Erythroblast (primary cell): ENCODE measurements around the gene ESYT2.
A peak's percentile ranks its signal among the peaks of the same experiment; 100 is the strongest.

Source experiments
- DNase-seq, 2 experiments: peaks; one replicate each; lab custom pipeline; 2025; lab: John Stamatoyannopoulos, UW
- GATA1 ChIP-seq: IDR thresholded peaks from 2 replicates; pipeline ENCODE4 v1.6.1; 2011; ENCODE audit warnings: low read depth, mild to moderate bottlenecking, control low read depth, low read length, moderate library complexity
- POLR2A ChIP-seq: IDR thresholded peaks from 2 replicates; pipeline ENCODE4 v1.6.1; 2011; ENCODE audit warnings: mild to moderate bottlenecking, low read length

Gene ESYT2

GRCh38 chr7:158861936-158862704, 32.8 kb upstream of the ESYT2 start:
- TF ChIP-seq GATA1, result no peak
- no peak for TF ChIP-seq POLR2A
- DNase-seq, result no peak

DNA sequence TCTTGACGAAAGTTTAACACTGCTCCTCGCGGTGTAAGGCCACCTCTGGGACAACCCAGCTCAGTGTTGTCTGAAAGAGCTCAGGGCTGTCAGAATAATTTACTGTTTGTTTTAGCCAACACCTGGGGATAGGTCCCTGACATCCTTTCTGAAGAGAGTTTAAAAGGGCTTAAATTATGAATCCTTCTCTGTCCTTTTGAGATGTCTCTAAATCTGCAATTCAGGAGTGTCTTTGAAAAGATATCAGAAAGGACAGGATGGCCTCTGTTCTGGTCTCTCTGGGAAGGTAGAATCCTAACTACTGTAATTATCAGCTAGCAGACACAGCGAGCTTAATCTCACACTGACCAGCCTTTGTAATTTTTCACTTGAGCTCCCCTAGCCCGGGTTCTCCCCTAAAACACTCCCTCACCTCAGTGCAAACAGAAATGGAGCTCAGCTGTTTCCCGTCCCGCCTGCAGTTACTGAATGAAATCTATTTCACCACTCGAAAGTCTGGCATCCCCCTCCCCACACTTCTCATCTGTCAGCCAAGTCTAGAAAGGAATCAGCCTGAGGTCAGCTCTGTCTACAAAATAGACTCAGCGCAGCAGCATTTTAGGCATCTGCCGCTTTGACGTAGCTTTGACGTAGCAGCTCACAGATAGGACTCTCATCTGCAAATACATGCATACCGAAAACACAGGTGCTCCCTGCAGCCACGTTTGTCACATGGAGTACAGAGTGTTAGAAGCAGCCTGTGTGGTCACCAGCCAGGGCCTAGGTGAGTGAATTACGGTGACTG, 31.9 kb upstream of the ESYT2 start:
- TF ChIP-seq GATA1 (no peak), POLR2A (no peak)
- DNase-seq, result peak; percentile 40 to 82

DNA sequence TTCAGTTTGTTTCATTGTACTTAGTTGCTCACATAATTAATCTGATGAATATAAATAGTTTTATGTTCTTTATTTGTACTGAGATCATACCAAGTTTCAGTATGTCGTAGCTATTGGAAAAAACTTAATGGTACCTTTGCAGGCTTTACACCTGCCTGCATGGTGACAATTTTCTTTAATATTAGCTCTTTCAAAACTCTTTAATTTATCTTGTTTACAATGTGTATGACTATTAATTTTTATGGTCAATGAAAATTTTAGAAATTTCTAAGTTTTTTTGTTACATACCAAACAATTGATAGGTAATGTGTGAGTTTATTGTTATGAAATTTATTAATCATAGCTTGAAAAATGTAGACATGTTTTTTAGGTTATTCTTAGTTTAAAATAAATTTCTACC, 31.1 kb upstream of the ESYT2 start:
- DNase-seq, result no peak
- no peak for TF ChIP-seq POLR2A
- no peak for TF ChIP-seq GATA1

DNA sequence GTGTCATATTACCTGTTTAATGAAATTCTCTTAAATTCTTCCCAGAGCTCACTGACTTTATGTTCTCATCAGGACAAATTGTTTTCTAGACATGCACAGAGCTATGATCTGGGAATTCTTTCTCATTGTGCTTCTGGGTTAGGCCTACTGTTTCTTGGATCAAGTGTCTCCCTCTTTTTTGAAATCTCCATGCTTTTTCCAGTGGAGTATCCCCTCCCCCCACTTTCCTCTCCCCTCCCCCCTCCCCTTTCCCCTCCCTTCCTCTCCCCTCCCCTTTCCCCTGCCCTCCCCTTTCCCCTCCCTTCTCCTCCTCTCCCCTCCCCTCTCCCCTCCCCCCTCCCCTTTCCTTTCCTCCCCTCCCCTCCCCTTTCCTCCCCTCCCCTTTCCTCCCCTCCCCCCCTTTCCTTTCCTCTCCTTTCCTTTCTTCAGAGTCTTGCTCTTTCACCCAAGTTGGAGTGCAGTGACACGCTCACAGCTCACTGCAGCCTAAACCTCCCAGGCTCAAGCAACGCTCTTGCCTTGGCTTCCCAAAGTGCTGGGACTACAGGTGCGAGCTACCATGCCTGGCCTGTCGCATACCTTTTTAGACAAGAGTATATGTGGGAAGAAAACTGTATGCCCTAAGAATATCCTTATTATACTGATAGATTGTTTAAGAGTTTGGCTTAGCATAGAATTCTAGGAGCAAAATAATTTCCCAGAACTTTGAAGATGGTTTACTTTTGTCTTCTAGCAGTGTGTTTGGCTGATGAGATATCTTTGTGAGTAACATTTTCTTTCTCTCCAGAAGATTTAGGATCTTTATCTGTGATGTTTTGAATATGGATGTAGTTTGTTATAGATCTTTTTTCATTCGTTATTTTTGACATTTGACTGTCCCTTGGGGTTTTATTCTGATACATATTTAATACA, 29.5 kb upstream of the ESYT2 start:
- TF ChIP-seq POLR2A, result no peak
- TF ChIP-seq GATA1, result no peak
- DNase-seq, result no peak

GRCh38 chr7:158856883-158857668, 27.8 kb upstream of the ESYT2 start:
- peak in 1 of 2 experiments; percentile 63 for DNase-seq
- TF ChIP-seq POLR2A, result no peak
- TF ChIP-seq GATA1, result no peak

DNA sequence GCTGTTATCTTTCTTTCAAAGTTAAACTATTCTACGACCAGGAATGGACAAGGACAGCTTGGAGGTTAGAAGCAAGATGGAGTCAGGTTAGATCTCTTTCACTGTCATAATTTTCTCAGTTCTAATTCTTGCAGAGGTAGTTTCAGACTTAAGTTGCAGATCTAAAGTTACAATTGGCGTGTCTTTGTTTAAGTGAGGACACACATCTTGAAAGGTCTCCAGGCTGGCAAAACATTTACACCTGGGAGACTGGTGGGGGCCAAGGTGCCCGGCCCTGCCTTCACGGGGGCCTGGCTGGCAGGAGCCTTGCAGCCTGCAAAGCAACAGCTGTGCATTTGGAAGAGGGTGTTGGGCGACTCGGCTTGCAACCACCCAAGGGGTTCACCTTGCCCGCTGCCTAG, 25.4 kb upstream of the ESYT2 start:
- TF ChIP-seq GATA1 (no peak), POLR2A (no peak)
- no peak for DNase-seq

DNA sequence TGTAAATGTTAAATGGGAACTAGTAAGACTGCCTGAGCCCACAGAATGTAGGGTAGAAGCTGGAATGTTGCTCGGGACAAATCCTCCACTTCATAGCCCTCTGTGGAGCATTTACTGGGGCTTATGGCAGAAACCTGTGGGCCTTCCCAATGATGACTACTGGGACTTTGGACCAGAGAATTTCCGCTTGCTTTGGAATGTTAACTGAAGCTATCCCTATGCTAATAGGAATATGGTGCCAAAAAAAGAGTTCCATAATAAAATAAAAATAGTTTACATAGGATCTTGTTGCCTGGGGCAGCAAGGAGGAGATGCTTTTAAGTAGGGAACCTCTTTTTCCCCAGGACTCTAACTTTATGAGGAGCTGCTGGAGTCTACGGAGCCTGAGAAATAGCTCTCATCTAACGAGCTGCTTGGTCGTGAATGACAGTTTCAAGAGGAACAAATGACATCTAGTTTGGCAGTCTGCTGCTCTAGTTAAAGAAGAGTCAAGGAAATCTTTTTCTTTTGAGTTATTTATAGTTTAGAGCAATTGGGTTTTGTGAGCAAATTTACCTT, 21.3 kb upstream of the ESYT2 start:
- no peak for DNase-seq
- no peak for TF ChIP-seq GATA1
- no peak for TF ChIP-seq POLR2A

DNA sequence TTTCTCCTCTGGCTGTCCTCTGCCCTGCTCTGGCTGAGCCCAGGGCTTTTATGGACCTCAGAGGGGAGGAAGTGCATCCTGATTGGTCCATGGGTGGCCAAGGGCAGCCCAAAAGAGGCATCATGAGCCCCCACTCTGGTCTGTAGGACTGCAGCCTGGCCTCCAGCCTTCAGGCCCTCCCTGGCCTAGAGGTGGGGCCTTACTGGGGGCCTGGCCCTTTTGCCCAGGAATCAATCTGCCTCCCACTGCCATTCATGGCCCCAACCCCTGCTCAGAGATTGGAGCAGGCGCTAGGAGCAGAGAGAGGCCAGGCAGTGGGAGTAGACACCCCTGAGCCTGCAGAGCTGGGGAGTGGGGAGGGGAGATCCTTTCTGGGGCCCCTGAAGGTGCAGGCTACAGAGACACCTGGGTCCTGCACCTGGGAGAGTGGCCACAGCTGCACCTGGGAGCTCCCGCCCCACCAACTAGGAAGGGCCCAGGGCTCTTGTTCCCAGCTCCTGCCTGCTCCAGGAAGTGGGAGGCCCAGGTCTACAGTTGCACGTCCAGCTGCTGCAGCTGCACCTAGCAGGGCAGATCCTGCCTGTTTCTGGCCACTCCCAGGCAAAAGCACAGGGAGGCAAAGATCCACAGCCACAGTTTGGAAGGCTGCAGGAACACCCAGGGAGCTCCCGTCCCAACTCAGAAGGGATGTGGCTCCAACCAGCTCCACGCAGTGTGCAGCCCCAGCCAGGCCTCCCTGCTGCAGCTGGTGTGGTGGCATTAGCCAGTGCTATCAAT, 20.6 kb upstream of the ESYT2 start:
- TF ChIP-seq POLR2A (no peak), GATA1 (no peak)

DNA sequence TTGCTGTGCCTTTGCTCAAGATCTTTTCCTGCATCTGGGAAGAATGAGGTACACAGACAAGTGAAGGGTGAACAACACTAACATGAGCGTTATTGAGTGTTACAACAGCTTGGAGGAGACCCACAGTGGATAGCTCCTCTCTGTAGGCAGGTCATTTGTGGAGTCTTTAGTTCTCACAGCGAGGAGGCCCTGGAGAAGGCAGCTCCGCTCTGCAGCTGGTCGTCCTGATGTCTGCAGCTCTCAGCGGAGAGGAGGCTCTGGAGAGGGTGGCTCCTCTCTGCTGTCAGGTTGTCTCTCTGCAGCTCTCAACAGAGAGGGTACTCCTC, 20.1 kb upstream of the ESYT2 start:
- TF ChIP-seq GATA1 (no peak), POLR2A (no peak)
- no peak for DNase-seq

More for the DNA sequence above, 20.6 kb upstream of the ESYT2 start:
- DNase-seq, result no peak

- no peak for DNase-seq
- TF ChIP-seq POLR2A, result no peak
- TF ChIP-seq GATA1, result no peak
Observed at GRCh38 chr7:158847451-158847866, 18.1 kb upstream of the ESYT2 start.

- no peak for TF ChIP-seq GATA1
- TF ChIP-seq POLR2A, result no peak
- DNase-seq, result no peak
Observed at GRCh38 chr7:158846304-158846703, 17.0 kb upstream of the ESYT2 start.

DNA sequence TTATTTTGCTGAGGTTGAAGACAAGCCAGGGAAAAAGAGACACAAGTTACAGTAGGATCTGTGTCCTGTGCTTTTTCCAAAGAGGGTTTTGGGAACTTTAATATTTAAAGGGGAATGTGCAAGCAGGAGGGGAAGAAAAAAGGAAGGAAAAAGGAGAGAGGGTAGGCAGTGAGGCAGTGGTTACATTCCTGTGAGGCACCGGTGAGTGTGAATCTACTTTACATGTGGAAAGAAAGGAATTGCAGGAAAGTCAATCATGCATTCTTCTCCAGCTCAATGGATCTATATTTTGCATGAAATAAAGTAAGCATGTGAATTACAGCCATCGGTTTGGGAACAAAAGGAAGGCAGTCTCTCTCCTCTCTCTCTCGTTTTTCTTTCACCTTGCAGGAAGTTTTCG, 14.5 kb upstream of the ESYT2 start:
- no peak for TF ChIP-seq GATA1
- no peak for DNase-seq

DNA sequence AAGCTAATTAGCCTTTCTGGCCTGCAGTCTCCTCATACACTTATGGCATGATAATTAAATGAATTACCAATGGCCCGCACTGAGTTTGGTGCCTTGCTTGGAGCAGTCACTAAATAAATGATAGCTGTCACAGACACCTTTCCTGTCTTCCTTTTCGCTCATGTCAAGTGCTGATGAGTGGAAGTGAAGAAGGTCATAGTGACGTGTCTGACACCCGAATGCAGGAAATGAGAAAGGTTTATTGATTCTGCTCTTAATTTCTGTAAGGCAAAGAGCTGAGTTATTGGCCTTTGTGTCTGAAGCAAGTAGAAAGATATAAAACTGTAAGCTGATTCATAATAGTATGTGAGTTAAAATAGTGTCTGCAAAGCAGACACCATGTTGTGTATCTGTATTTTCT, 13.2 kb upstream of the ESYT2 start:
- TF ChIP-seq POLR2A, result no peak
- no peak for TF ChIP-seq GATA1
- no peak for DNase-seq
